ENCODE data around the gene TMPRSS11A. TPM values are rescaled to one million over a fixed set of nuclear protein-coding genes. Genes with fewer than 3 reads are reported as not detected.

The TMPRSS11A gene
- total and polyA plus RNA-seq, 2 of the 8 experiments (the other 6 are each of a cell fraction or from before 2014, with no cell fraction given), result not detected

GRCh38 chr4:67877086-67877485, 86.2 kb downstream of the TMPRSS11A start (continued):
- TF ChIP-seq CHD7 (IDR thresholded peaks at IDR 0.05; ENCODE audit: insufficient replicate concordance, low read length), result no peak

Measured in H1 (cell line).